Epithelial cell of esophagus (primary cell): ENCODE results near the gene MYDGF.

ENCODE experiments used
- DNase-seq: peaks from one replicate; pipeline ENCODE4 v3.0.0; 2010; ENCODE audit warnings: low read depth
- H3K4me3 ChIP-seq: 2 replicates; pipeline ENCODE4 v1.5.1; 2011; ENCODE audit warnings: mild to moderate bottlenecking, low read length, control low read depth
- CTCF ChIP-seq: IDR thresholded peaks from 2 replicates; pipeline ENCODE4 v1.5.1; 2011; ENCODE audit warnings: low read depth, mild to moderate bottlenecking, low read length, control low read depth, inconsistent platforms; ENCODE audit not compliant: insufficient read depth; ENCODE audit errors: missing control alignments

Gene MYDGF

GRCh38 chr19:4692251-4693077 is 22.3 kb upstream of the MYDGF start:
- H3K4me3 ChIP-seq = no peak overlapping the region
- DNase-seq = no peak

GRCh38 chr19:4691373-4691772 is 21.2 kb upstream of the MYDGF start:
- no peak overlapping the region for H3K4me3 ChIP-seq
- DNase-seq = no peak
- no peak for TF ChIP-seq CTCF

More at GRCh38 chr19:4692251-4693077, 22.3 kb upstream of the MYDGF start:
- no peak for TF ChIP-seq CTCF

- TF ChIP-seq CTCF = no peak
- H3K4me3 ChIP-seq = no peak overlapping the region
- no peak for DNase-seq
Measured at GRCh38 chr19:4690361-4690760, 20.2 kb upstream of the MYDGF start.

GRCh38 chr19:4689403-4689802 is 19.3 kb upstream of the MYDGF start:
- TF ChIP-seq CTCF = no peak
- DNase-seq = no peak
- no peak overlapping the region for H3K4me3 ChIP-seq

GRCh38 chr19:4688587-4688986 is 18.4 kb upstream of the MYDGF start:
- no peak overlapping the region for H3K4me3 ChIP-seq
- TF ChIP-seq CTCF = no peak
- DNase-seq = no peak

GRCh38 chr19:4687396-4687795 is 17.3 kb upstream of the MYDGF start:
- DNase-seq = no peak
- H3K4me3 ChIP-seq = no peak overlapping the region
- no peak for TF ChIP-seq CTCF

GRCh38 chr19:4686700-4687099 is 16.6 kb upstream of the MYDGF start:
- no peak for TF ChIP-seq CTCF
- no peak overlapping the region for H3K4me3 ChIP-seq
- no peak for DNase-seq
